ENCODE data around the gene TRIO. TPM values are rescaled to one million over a fixed set of nuclear protein-coding genes. Genes with fewer than 3 reads are reported as not detected.

TRIO gene
- total RNA-seq, 4 donors from 2014 or later, result 21.2 to 105 (median 47.6) TPM

DNA sequence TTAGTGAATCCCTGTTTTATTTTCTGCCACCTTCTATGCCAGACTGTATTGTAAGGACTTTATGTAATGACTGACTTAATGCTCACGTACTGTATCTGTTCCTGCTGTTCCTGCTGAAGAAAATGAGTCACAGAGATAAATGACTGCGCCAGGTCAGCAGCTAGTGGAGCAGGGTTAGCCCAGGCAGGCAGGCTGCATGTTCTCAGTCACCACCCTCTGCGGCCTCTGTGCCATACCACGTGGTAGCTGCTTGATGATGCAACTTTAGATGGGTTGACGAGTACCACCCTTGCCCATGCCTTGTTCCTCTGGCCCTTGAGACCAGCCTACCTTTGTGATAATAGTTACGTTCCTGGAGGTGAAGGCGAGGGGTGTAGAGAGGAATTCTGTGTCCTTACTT lies 161.9 kb downstream of the TRIO start:
- intact Hi-C loops (cut with DNase I), result no loop called here
- 48 to 57% methylated on average over 7 of the region's 7 CpGs for whole genome bisulfite sequencing, 2 donors
- no peak overlapping the region for H3K27ac ChIP-seq

DNA sequence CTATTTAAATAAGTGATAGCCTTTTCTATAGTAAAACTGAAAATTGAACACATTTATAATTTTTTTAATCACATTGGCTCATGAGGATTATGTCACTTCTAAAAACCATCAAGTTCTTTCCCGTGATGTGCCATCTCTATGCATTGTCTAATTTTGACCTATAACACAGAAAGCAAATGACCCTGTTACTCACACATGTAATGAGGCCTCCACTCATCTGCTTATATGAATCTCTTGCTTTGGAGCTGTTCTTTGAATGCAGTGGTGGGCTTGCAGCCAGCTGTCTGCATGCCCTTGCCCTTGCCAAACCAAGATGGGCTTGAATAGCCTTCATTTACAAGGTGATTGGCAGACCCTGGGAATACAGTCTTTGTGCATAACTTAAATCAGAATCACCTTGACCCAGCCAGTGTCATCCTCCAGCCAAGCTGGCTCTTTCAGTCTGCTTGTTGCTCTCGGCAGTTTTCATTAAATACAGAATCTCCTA lies 163.2 kb downstream of the TRIO start:
- H3K27ac ChIP-seq, result no peak overlapping the region
- intact Hi-C loops (cut with DNase I), result no loop called here
- H3K9me3 ChIP-seq, result no peaks in the 10 kb centered on the region
- peaks cover 0 to 60% (median 0%) of the 10 kb centered on the region in 3 donors for H3K36me3 ChIP-seq
- DNase-seq, result no peak
- H3K4me1 ChIP-seq, result peaks cover 5 to 14% (median 8%) of the 10 kb centered on the region in 3 donors
- H3K27me3 ChIP-seq, result no peaks in the 10 kb centered on the region
- 77 to 88% methylated on average over 2 of the region's 2 CpGs for WGBS, 2 donors
- H3K4me3 ChIP-seq, result no peak overlapping the region
- TF ChIP-seq POLR2A (IDR thresholded peaks at IDR 0.05), result no peak
- TF ChIP-seq, protein P1, sequence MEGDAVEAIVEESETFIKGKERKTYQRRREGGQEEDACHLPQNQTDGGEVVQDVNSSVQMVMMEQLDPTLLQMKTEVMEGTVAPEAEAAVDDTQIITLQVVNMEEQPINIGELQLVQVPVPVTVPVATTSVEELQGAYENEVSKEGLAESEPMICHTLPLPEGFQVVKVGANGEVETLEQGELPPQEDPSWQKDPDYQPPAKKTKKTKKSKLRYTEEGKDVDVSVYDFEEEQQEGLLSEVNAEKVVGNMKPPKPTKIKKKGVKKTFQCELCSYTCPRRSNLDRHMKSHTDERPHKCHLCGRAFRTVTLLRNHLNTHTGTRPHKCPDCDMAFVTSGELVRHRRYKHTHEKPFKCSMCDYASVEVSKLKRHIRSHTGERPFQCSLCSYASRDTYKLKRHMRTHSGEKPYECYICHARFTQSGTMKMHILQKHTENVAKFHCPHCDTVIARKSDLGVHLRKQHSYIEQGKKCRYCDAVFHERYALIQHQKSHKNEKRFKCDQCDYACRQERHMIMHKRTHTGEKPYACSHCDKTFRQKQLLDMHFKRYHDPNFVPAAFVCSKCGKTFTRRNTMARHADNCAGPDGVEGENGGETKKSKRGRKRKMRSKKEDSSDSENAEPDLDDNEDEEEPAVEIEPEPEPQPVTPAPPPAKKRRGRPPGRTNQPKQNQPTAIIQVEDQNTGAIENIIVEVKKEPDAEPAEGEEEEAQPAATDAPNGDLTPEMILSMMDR (IDR thresholded peaks at IDR 0.05), result no peak

More for the DNA sequence above, 161.9 kb downstream of the TRIO start:
- TF ChIP-seq, protein P1 (IDR thresholded peaks at IDR 0.05), result no peak
- no peak for TF ChIP-seq POLR2A (IDR thresholded peaks at IDR 0.05)
- Histone ChIP-seq H3K9me3 (no peaks in the 10 kb centered on the region), H3K27me3 (no peaks in the 10 kb centered on the region), H3K36me3 (peaks cover 0 to 60% (median 0%) of the 10 kb centered on the region in 3 donors), H3K4me3 (no peak overlapping the region), H3K4me1 (peaks cover 5 to 14% (median 8%) of the 10 kb centered on the region in 3 donors)
- no peak for DNase-seq

DNA sequence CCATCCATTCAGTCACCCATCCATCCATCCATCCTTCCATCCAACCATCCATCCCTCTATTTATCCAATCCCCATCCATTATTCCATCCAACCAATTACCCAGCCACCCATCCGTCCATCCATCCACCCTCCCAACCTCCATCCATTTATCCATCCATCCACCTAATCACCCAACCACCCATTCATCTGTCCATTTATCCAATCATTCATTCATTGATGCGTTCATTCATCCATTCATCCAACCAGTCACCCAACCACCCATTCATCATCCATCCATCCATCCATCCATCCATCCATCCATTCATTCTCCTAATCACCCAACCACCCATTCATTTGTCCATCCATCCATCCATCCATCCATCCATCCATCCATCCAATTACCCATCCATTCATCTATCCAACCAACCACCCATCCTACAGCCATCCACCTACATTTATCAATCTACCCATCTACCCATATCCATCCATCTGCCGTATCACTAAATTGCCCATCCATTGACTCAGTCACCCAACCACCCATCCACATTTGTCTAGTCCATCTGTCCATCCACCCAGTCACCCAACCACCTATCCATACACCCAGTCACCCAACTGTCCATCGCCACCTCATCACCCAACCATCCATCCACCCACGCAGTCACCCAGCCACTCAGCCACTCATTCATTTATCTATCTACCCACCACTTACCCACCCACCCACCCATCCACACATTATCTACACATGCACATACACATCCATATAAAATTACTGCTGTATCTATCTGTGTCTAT lies 165.4 kb downstream of the TRIO start:
- Histone ChIP-seq H3K36me3 (peaks cover 0 to 75% (median 0%) of the 10 kb centered on the region in 3 donors), H3K27me3 (no peaks in the 10 kb centered on the region), H3K4me3 (no peak overlapping the region), H3K27ac (no peak overlapping the region), H3K9me3 (no peaks in the 10 kb centered on the region), H3K4me1 (peaks cover 5 to 14% (median 8%) of the 10 kb centered on the region in 3 donors)
- TF ChIP-seq POLR2A (IDR thresholded peaks at IDR 0.05), result no peak
- TF ChIP-seq, protein P1 (IDR thresholded peaks at IDR 0.05), result no peak
- no peak for DNase-seq
- intact Hi-C loops (cut with DNase I), result no loop called here
- WGBS, 2 donors, result 97% methylated on average over 5 of the region's 5 CpGs

DNA sequence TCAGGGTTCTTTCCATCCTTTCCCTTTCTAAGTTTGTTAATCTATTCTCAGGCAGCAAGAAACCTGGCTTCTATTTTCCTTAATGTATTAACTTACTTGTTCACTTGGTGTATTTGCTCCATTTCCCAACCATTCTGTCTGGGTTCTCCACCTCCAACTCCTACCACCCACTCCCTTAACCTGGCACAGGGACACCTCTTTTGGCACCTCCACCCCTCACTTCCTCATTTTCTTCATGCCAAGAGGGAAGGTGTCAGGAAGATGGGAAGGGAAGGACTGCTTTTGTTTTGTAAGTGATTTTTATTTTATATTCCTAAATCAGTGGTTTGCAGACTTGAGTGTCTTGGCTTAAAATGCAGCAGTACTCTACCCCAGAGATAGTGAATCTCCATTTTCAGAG lies 166.1 kb downstream of the TRIO start:
- Histone ChIP-seq H3K4me1 (peaks cover 5 to 12% (median 8%) of the 10 kb centered on the region in 3 donors), H3K27me3 (no peaks in the 10 kb centered on the region), H3K27ac (no peak overlapping the region), H3K4me3 (no peak overlapping the region), H3K9me3 (no peaks in the 10 kb centered on the region), H3K36me3 (peaks cover 0 to 80% (median 0%) of the 10 kb centered on the region in 3 donors)
- intact Hi-C loops (cut with DNase I), result no loop called here
- no peak for DNase-seq
- TF ChIP-seq, protein P1 (IDR thresholded peaks at IDR 0.05), result no peak
- no peak for TF ChIP-seq POLR2A (IDR thresholded peaks at IDR 0.05)

DNA sequence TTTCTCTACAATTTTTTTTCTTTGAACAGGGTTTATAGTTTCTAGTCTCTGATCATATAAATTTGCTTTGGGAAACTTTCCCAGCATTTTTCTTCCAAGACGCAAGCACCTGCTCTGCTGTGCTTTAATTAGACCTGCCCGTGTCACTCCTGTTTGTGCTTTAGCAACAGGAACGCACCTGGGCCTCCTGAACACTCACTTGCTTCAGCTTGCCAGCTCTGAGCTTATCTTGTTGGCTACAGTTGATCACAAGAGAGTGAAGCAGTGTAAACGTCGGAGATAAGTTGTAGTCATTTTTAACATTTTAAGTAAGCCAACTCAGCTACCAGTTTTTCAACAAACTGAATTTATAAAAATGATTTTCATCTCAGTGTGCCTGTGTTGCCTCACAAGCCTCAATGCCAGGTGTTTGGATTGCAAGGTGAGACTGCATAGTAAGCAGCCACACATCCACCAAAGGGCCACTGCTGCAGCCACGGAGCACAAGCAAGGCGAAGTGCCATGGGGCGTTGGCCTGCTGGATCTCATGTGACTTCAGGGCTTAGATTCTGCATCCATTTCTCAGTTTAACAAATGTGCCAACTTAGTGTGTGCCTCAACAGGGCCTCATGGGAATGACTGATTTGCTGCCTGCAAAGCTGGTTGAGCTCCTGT lies 166.9 kb downstream of the TRIO start:
- intact Hi-C loops (cut with DNase I), result no loop called here
- Histone ChIP-seq H3K4me1 (peaks cover 0 to 6% (median 2%) of the 10 kb centered on the region in 3 donors), H3K27me3 (no peaks in the 10 kb centered on the region), H3K27ac (no peak overlapping the region), H3K9me3 (no peaks in the 10 kb centered on the region), H3K36me3 (peaks cover 0 to 83% (median 0%) of the 10 kb centered on the region in 3 donors), H3K4me3 (no peak overlapping the region)
- 63 to 73% methylated on average over 8 of the region's 8 CpGs for WGBS, 2 donors
- DNase-seq, result no peak
- no peak for TF ChIP-seq POLR2A (IDR thresholded peaks at IDR 0.05)
- TF ChIP-seq, protein P1 (IDR thresholded peaks at IDR 0.05), result no peak
